Measurements from ENCODE around the gene KCNT2.

DNA sequence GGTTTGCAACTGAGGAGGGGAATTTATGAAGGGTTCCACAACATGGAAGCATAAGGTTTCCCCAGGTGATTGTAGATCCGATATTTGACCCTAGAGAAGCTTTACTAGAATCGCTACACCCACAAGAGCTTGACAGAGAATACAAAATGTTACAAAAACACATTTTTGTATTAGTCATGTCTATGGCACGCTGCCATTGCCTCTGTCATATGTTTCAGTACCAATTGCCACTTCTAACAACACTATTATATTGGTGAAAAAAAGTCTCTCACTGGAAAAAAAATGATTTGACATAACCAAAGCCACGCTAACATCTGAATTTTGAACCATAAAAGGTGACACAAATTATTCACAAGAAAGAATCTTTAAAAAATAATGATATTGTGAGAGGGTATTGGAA, 214.5 kb downstream of the KCNT2 start:
- TF ChIP-seq POLR2AphosphoS5 (IDR thresholded peaks at IDR 0.05; ENCODE audit: insufficient read depth, low read depth, low read length) (no peak), EZH2 (IDR thresholded peaks at IDR 0.05; ENCODE audit: borderline replicate concordance, low read depth, low read length, severe bottlenecking) (no peak), FOS (IDR thresholded peaks at IDR 0.05; ENCODE audit: borderline replicate concordance, insufficient read depth, low read length) (no peak), POLR2A (IDR thresholded peaks at IDR 0.05; ENCODE audit: low read depth, low read length) (no peak), JUN (IDR thresholded peaks at IDR 0.05; ENCODE audit: borderline replicate concordance, insufficient read depth, insufficient read length, low read depth) (peak; percentile 11)
- TF ChIP-seq, protein P1, sequence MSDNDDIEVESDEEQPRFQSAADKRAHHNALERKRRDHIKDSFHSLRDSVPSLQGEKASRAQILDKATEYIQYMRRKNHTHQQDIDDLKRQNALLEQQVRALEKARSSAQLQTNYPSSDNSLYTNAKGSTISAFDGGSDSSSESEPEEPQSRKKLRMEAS (IDR thresholded peaks at IDR 0.05; ENCODE audit: insufficient read depth, insufficient read length): no peak
- TF ChIP-seq, protein P2, sequence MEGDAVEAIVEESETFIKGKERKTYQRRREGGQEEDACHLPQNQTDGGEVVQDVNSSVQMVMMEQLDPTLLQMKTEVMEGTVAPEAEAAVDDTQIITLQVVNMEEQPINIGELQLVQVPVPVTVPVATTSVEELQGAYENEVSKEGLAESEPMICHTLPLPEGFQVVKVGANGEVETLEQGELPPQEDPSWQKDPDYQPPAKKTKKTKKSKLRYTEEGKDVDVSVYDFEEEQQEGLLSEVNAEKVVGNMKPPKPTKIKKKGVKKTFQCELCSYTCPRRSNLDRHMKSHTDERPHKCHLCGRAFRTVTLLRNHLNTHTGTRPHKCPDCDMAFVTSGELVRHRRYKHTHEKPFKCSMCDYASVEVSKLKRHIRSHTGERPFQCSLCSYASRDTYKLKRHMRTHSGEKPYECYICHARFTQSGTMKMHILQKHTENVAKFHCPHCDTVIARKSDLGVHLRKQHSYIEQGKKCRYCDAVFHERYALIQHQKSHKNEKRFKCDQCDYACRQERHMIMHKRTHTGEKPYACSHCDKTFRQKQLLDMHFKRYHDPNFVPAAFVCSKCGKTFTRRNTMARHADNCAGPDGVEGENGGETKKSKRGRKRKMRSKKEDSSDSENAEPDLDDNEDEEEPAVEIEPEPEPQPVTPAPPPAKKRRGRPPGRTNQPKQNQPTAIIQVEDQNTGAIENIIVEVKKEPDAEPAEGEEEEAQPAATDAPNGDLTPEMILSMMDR (IDR thresholded peaks at IDR 0.05; ENCODE audit: extremely low read depth in 1 of 2, insufficient read depth in 1 of 2, low read depth in 1 of 2, low read length in 2 of 2): no peak
